NCI-H1092 (cell line): ENCODE data around the gene MUSK.
"Not testable (repeated sequence)": the region's sequence is repeated elsewhere in the genome, so short reads cannot be mapped to it uniquely, and the experiment has no call there.

Experiments used
- DNase-seq: peaks from one replicate; lab custom pipeline; 2025; lab: John Stamatoyannopoulos, UW

The MUSK gene

DNA sequence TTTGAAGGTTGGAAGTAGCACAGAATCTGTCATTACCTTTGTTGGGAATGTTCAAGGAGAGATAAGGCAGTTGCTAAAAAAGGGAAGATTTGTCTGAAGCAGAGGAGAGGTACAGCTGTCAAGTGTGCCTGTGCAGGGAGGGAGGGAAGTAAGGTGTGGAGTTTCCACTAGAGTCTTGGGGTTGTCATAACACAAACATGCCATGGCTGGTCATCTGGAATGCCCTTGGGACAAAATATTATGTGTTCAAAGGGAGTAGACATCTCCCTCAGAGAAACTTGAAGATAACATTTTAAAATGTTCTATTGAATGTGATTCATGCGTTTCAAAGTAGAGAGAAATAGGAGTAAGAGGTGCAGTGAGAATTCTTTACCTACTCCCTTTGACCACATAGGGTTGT is 95.0 kb downstream of the MUSK start:
- no peak for DNase-seq

DNA sequence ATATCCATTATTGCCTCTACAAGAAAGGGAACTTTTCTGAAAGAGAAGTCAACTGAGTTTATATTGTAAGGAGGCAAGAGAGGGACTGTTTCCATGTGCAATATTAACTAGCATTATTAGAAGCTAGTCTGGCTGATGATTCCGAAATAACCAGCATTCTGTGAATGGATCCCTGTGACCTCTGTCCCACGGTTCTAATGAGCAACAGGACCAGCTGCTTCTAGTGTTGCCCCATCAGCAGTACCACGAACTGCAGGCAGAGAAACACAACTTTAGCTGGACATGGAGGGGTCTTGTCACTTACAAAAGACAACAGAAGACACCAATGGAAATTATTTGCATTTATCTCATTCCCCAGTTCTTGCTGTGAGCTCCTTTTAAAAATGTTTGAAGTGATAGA is 95.4 kb downstream of the MUSK start:
- no peak for DNase-seq

DNA sequence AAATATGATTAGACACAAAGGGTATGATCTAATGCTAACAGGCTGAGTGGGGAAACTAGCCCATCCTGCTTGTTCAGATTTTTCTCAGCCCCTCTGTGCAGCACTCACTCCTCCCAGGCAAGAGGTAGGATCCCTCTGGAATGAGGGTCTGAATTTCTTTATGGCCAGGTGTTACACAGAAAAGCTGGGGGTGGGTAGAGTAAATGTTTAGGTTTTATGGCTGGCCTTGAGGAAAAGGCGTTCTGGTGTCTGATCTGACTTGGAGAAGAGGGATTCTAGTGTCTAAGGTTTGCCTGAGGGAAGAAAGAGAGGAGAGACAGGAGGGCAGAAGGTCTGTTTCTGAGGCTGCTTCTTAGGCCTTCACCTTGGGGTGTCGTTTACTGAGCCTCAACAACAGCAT is 97.3 kb downstream of the MUSK start:
- DNase-seq: no peak

DNA sequence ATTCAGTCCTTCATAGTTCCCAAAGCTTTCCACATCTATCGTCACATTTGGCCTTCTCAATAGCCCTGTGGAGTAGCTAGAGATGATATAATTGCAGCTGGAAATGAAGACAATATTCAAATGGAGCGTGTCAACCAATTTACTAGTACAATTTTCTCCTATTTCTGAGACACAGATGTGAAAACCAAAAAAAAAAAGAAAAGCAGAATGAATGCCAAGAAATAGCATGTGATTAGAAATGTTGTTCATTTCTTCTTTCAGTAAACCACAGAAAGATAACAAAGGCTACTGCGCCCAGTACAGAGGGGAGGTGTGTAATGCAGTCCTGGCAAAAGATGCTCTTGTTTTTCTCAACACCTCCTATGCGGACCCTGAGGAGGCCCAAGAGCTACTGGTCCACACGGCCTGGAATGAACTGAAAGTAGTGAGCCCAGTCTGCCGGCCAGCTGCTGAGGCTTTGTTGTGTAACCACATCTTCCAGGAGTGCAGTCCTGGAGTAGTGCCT is 99.0 kb downstream of the MUSK start:
- no peak for DNase-seq

DNA sequence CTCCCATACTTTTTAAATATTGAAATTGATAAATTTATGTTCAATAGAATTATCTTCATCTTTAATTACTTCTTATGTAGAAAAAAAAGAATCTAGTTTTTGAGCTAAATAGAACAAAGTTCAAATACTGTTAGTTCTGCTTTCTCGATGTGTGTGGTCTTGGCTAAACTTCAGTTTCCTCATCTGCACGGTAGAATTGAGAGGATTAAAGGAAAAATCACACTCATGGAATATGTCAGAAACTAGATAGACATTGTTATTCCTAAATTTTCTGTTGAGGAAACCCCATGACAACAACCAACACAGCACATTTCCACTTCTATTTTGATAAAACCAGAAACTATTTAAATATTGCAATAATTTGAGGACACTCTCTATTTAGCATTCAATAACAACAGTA is 100.3 kb downstream of the MUSK start:
- DNase-seq: no peak

DNA sequence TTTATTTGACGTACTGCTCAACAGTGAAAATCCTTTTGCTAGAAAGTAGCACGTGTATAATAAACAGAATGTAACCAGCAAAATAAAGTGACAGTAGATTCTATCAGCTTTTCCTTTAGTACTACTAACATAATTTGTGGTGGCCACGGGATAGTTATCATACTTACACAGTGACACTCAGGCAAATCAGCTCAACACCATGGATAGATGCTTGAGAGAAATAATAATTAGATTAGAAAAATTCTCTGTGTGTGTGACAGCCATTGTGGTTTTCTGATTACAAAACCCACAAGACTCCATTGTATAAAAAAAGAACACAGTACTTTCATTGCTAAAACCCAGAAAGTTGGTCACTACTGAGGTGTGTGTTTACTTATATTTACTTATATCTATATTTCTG is 101.1 kb downstream of the MUSK start:
- DNase-seq: no peak

DNA sequence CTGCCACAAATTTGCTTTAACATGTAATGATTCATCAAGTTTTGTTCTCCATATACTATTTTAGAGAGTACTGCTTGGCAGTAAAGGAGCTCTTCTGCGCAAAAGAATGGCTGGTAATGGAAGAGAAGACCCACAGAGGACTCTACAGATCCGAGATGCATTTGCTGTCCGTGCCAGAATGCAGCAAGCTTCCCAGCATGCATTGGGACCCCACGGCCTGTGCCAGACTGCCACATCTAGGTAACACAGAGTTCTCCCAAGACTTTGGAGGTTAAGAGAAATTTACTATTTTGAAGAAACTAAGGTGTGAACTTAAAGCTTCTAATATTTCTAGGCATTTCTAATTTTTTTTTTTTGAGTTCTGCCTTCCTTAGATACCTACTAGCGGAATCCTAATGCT is 107.1 kb downstream of the MUSK start:
- no peak for DNase-seq

DNA sequence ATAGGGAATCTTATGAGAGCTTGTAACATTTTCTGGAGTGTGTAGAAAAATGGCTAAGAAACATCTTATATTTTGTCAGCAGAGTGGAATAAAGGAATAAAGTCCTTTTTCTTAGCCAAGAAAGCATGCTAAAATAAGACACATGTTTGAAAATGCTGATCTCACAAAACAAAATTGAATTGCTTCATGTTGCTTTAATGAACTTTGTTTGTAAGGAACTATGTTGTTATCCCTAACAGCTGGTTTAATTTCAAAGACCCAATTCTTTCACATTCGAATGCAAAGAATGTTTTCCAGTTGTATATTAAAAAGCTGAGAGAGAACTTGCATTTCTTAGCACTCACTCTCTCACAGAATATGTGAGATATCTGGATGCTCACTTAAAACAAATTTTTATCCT is 107.6 kb downstream of the MUSK start:
- no peak for DNase-seq

DNA sequence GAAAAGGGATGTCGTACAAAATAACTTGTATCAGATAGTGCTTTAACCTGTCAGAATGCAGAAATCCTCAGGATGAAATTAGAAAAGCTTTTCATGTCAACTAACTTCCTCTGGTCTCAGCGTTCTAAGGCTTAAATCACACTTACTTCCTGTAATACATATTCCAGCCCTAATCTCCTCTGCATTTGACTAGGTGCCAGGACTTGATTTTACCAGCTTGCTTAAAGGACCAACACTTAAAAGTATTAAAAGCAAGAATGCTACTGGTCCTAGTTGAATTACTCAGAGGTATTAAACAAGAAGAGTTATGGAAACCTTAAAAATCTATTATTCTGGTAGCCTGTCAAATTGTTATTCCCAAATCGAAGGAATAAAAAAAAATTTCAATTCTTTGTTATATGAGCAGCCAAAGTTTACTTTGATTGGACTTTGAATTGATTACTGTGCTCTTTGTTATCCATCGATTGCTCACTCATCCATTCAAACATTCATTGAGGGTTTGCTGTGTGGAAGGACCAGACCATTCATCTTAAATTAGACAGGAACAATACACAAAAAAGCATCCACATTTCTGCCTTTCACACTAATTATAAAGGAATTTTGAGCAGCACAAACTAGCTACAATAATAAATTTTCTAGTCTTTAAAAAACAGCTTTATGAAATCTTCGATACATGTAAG is 108.7 kb downstream of the MUSK start:
- no peak for DNase-seq

DNA sequence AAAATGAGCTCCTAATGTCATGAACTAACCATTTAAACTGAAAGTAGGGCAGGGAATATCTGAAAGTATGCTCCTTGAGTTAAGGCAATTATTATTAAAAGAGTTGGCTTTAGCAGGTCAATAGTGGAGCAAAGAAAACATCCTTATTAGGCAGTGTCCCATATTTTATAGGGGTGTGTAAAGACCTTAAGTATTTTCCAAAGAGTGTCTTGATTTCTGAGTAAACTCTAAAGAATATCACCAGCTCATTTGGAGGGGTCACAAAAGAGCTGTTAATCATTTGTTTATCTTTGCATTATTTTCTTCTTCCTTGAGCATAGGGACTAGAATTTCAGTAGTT is 109.3 kb downstream of the MUSK start:
- no peak for DNase-seq

DNA sequence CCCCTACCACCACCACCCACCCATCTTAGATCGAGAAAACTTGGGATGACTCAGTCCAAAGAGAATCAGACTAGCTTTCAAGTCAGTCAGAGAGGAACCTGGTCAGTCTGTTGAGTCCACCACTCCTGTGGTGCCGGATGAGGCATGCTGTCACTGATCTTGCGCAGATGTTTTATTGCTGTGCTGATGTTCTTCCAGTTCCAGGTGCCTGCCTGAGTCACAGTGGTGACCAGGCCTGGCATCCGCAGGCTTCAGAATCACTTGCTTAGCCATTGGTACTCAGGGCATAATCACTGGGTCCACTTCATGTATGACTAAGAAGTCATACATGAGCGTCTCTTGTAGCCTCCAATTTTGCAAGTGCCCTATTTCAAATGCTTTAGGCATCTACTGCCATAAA is 114.1 kb downstream of the MUSK start:
- no peak for DNase-seq

DNA sequence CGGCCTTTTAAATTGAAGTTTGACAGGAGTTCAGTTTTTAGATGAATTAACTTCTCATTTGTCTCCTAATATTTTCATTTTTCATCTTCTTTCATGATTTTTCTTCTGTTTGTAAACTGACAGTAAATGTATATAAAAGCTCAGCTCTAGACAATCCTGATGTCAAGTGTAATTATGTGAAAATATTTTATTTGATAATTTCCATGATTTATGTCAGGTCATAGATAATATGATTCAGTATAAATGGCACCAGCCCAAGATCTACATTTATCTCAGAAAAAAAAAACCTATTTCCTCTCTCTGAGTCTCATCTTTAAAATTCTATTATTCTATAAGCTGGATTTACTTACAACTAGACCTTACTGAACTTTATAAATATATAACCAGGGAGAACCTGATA is 115.7 kb downstream of the MUSK start:
- DNase-seq: no peak

DNA sequence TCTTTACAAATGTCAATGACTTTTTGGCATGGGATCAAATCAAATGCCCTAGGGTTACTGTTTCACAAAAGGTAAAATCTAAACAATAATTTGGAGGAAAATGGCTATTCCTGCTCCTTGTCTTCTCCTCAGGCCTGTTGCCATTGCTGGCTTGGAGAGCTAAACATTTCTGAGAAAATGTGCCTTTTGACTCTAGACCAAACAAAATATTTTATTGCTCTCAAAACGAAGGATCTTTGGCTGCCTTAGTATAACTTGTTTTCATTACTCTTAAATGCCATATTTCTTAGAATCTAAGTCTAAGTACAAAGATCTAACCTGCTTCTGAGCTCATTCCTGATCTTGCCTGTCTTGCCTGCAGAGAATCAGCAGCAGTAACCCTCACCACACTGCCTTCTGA is 116.6 kb downstream of the MUSK start:
- no peak for DNase-seq

DNA sequence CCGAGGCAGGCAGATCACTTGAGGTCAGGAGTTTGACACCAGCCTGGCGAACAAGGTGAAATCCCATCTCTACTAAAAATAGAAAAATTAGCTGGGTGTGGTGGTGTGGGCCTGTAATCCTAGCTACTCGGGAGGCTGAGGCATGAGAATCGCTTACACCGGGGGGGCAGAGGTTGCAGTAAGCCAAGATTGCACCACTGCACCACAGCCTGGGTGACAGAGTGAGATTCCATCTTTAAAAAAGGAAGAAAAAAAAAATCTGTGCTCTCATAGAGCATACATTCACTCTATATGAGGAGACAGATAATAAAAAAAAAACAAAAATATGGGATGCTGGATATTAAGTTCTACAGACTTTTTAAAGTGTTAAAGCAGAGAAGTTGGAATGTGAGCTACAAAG is 119.8 kb downstream of the MUSK start:
- not testable (repeated sequence) for DNase-seq

DNA sequence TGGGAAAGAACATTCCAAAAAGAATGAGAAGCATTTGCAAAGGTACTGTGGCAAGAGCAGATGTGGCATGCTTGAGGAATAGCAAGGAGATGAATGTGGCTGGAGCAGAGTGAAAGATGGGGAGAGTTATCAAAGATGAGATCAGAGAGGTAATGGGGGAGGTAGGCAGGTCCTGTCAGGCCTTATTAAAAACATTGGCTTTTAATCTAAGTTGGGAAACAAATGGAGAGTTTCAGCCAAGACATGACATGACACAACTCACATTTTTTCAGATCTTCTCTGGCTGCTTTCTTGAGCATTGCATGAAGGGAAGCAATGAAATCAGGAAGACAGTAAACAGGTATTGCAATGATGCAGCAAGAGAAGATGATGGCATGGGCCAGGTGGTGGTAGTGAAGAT is 120.3 kb downstream of the MUSK start:
- no peak for DNase-seq

DNA sequence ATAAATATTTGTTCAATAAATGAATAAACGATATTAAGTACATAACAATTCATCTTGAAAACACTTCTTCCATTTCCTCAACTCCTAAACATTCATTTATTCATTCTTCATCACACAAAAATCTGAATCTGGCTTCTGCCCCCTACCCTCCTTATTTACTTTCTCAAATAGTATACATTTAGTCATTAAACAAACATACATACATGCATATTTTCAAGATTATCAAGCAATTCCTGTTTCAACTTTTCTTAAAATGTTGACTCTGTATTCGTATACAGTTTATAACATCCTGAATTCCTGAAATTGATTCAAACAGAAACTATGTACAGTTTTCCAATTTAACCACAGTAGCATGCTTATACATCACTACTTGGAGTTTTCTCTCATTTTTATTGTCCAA is 129.0 kb downstream of the MUSK start:
- no peak for DNase-seq

DNA sequence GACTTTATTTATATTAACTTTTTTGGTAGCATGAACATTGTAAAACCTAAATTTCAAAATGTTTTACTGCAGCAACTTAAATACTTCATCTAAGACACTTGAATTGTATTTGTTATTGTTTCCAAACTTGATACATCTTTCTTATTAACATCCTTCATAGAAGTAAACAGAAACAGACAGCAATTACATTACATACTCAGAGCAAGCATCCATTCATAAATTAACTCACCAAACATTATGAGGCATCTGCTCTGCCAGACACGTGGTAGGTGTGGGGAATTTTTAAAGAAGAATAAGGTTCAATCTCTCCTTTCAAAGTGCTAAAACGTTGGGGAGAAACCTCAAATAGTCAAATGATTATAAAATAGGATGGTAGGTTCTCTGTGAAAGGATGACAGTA is 130.8 kb downstream of the MUSK start:
- DNase-seq: no peak

DNA sequence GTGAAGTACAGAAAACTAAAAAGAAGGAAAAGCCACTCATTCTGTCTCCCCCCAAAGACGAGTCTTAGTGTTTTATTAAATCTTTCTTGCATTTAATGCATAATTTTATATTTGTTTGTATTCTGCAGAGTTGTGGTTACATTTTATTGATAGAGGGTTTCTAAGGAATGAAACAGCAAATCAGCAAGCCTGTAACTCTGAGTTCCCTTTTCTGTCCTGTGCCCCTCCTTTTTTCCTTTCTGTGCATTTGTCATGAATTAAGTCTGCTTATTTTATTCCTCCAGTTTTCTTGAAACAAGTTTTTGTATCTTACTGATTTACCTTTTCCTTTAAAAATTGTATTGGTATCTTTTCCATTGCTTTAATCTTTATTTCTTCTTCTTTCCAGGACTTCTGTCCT is 132.8 kb downstream of the MUSK start:
- DNase-seq: no peak

DNA sequence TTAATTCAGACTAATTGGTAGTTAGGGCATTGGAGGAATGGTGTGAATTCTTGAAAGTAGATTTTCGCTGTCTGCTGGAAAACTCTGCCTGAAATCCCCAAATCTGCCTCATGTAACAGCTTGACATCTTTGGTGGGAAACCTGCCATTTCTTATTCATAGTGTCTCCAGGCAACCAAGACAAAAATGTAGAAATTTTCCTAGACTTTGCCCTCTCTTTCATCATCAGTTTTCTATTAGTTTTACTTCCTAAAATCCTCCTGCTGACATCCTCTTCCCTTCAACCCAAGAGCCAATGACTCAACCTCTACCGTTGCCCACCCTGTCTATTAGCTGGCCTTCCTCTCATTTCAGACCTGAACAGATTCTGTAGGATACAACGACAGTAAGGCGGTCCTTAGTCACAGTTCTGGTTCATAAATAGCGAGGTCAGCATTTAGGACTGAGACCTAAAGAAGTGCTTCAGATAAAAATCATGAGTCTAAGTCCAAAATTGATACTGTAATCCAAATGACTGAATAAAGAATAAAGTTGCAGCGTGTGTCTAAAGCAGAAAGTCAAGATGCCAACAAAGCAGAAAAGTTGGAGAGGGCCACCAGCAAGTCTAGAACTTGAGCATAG is 133.9 kb downstream of the MUSK start:
- DNase-seq: no peak

DNA sequence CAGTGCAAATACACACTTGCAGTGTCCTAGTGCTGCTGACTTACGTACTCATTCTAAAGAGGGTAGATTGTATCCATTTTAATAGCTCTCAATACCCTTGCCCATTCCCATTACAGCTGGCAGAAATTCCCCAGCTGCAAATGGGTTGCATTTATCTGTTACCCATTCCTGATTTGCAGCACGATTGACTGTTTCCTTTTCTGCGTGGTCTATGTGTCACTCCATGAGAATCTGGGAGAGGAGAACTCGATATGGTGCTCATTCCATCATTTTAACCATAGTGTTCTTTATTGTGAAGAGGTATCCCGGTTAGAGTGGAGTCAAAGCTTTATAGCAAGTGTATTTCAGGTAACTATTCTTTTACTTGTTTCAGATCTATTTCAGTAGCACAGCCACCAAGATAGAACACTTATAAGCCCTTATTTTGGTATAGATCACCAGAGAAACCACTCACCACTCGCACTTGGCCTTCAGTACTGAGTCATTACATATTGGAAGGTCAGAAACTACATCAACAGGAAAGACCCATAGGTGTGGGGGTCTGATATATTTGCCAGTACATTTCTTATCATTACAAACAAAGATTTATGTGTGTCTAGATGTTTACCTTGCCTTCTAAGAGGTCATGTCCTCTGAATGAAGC is 139.5 kb downstream of the MUSK start:
- DNase-seq: no peak

DNA sequence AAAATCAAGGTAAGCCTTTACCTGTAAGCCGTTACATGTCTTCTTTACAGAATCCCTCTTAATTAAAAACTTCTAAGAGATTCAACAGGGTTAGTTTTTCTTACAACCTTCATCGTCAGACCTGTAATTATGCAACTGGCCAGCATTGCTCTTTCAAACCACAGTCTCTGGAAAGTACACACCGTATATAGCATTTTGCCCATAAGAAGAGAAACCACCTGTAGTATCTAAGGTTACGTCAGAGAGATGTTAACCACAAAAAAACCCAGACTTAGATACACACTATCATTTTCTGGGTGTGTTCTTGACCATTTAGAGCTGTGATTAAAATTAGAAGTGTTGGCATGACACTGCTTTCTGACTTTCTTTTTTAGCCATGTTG is 140.0 kb downstream of the MUSK start:
- no peak for DNase-seq

DNA sequence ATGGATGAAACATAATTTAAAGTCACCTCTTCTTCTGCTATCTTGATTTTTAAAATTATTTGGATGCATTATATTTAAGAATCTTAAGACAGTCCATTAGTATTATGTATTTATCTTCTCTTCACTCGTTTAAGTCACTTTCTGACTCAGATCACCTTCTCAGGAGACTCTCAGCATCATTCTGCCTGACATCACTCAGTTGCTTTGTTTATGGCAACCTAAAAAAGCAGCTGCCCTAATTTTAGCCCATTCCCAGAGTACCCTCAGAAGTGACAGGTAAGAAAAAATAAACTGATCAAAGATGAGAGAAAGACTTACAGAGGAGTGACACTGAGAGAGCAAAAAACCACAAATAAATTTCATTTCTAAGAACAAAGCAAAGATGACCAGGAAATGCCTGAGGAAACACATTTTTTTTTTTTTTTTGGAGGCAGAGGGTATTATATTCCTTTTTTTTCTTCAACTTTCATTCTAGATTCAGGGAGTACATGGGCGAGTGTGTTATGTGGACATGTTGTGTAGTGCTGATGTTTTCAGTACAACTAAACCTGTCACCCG is 140.5 kb downstream of the MUSK start:
- no peak for DNase-seq

DNA sequence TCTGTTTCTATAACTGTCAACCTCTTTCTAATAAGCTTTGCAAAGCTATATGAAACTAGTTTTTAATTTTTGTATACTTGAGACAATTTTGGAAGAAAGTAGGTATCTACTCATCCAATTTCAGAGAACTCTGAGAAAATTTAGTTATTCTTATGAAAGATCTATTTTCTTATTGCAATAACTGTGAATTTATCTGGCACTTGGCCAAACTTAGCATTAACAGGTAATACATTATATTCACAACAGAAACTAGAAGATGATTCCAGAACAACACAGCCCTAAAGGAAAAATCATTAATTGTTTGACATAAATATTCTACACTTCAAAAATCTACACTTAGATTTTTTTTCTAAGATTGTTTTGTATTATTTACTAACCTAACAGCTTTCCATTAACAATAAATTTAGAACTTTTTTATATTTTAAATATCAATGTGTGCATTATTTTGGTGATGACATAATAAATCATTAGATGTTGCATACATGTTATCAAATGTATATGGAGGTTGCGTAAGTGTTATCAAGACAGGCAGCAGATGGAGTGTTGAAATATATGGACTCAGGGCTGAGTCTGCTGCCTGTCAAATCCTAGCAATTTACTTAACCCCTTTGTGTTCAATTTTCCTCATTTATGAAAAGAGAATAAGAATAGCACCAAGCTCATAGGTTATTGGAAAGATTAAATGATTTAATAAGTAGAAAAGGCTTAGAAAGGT is 141.8 kb downstream of the MUSK start:
- no peak for DNase-seq
